HepG2 (cell line): Measurements from ENCODE around the gene ANKS1B. TPM values are rescaled to one million over a fixed set of nuclear protein-coding genes. Genes with fewer than 3 reads are reported as not detected.

ENCODE experiments used
- ATAC-seq: fragments of 200-7000 bp; cut with Tn5 transposase; 3 replicates; pipeline ENCODE4 v1.9.1; 2020; ENCODE audit warnings: mild to moderate bottlenecking, moderate library complexity
- BruUV-seq: library from RNA; stranded (reverse); fragments of 400-500 nt; replicated peaks from 2 replicates; lab custom pipeline; 2021; lab: Mats Ljungman, UMichigan
- CTCF ChIA-PET: fragments of 300-600 bp; formaldehyde crosslinking; extraction: SDS; loops from one replicate; lab custom pipeline; 2021; ENCODE audit warnings: low total read pairs, inconsistent platforms, low intra/inter-chr PET ratio; lab: Yijun Ruan, JAX
- POLR2A ChIA-PET: fragments of 350-600 bp; sonication (Branson Sonifier 250); formaldehyde crosslinking; loops from one replicate; lab custom pipeline; 2020; ENCODE audit warnings: antibody characterized with exemption, inconsistent platforms; lab: Yijun Ruan, JAX
- DNase-seq: peaks from one replicate; pipeline ENCODE4 v3.0.0-alpha.2; 2015; ENCODE audit warnings: low spot score
- FAIRE-seq: peaks from 3 replicates; lab custom pipeline; 2011; peaks lifted over from hg19 to GRCh38; lab: Jason Lieb, UNC
- H2AFZ ChIP-seq: one replicate; pipeline ENCODE4 v1.6.1; 2011; ENCODE audit warnings: low read length, inconsistent platforms
- H3K27ac ChIP-seq: fragments of 300-600 bp; 3 replicates; pipeline ENCODE4 v1.8.0; 2011; ENCODE audit warnings: mixed run types, mild to moderate bottlenecking, mixed read lengths, low read length, inconsistent platforms; ENCODE audit not compliant: insufficient read depth; ENCODE audit errors: extremely low read length
- H3K27me3 ChIP-seq, 2 experiments: fragments of 200-600 bp in 1 of 2; 2 replicates in 1 of 2; 3 replicates in 1 of 2; pipeline versions ENCODE4 v1.6.0 to v1.8.0; 2011; ENCODE audit warnings: low read length in 2 of 2, mild to moderate bottlenecking in 2 of 2, moderate library complexity in 2 of 2, inconsistent platforms in 1 of 2; ENCODE audit not compliant: insufficient read depth in 2 of 2, control insufficient read depth in 1 of 2
- H3K36me3 ChIP-seq, 2 experiments: fragments of 200-600 bp in 1 of 2; replicated peaks in 1 of 2; 2 replicates in 1 of 2; 3 replicates in 1 of 2; pipeline versions ENCODE4 v1.5.1 to v1.8.0; 2011; ENCODE audit warnings: low read length in 2 of 2, inconsistent platforms in 1 of 2; ENCODE audit not compliant: insufficient read depth in 2 of 2, control insufficient read depth in 1 of 2
- H3K4me1 ChIP-seq: 2 replicates; pipeline ENCODE4 v1.5.1; 2012; ENCODE audit warnings: low read length, inconsistent platforms; ENCODE audit not compliant: insufficient read depth
- H3K4me2 ChIP-seq: 2 replicates; pipeline ENCODE4 v1.6.0; 2011; ENCODE audit warnings: low read depth, low read length, inconsistent platforms
- H3K4me3 ChIP-seq, 3 experiments: fragments of 200-600 bp in 1 of 3; sonication (generic), shearing (Covaris generic) in 1 of 3; replicated peaks in 1 of 3; 2 replicates each; pipeline ENCODE4 v1.5.1; 2011 to 2016; ENCODE audit warnings: low read length in 3 of 3, inconsistent platforms in 2 of 3, low read depth in 2 of 3, mild to moderate bottlenecking in 2 of 3, control low read depth in 1 of 3, mixed read lengths in 1 of 3; ENCODE audit not compliant: insufficient read depth in 1 of 3
- H3K79me2 ChIP-seq: one replicate; pipeline ENCODE4 v1.6.1; 2011; ENCODE audit warnings: low read length, inconsistent platforms; ENCODE audit not compliant: insufficient read depth
- H3K9ac ChIP-seq: 2 replicates; pipeline ENCODE4 v1.6.0; 2011; ENCODE audit warnings: mild to moderate bottlenecking, low read depth, low read length, inconsistent platforms; ENCODE audit not compliant: insufficient read depth
- H3K9me3 ChIP-seq: 2 replicates; pipeline ENCODE4 v1.5.1; 2012; ENCODE audit warnings: mild to moderate bottlenecking, low read length
- H4K20me1 ChIP-seq: 2 replicates; pipeline ENCODE4 v1.6.0; 2011; ENCODE audit warnings: inconsistent platforms, mild to moderate bottlenecking, low read length, moderate library complexity; ENCODE audit not compliant: insufficient read depth
- BCL6 ChIP-seq: IDR thresholded peaks from 2 replicates; pipeline ENCODE4 v1.6.1; 2016; ENCODE audit warnings: missing genetic modification reagents, missing compliant biosample characterization
- GFI1 ChIP-seq: sonication (generic); formaldehyde crosslinking; IDR thresholded peaks from 2 replicates; pipeline ENCODE4 v1.5.0; 2020; ENCODE audit warnings: missing genetic modification reagents, mild to moderate bottlenecking, borderline replicate concordance
- HNRNPLL ChIP-seq: fragments of 200-400 bp; formaldehyde crosslinking; IDR thresholded peaks from 2 replicates; pipeline ENCODE4 v1.6.1; 2017; ENCODE audit warnings: mild to moderate bottlenecking, low read depth, low read length; ENCODE audit not compliant: poor library complexity, severe bottlenecking
- IRX3 ChIP-seq: sonication (generic); formaldehyde crosslinking; IDR thresholded peaks from 2 replicates; pipeline ENCODE4 v1.8.1; 2023; ENCODE audit warnings: mild to moderate bottlenecking, low read depth, missing genetic modification reagents, borderline replicate concordance
- ISL2 ChIP-seq: sonication (generic); formaldehyde crosslinking; IDR thresholded peaks from 2 replicates; pipeline ENCODE4 v1.5.0; 2020; ENCODE audit warnings: missing genetic modification reagents
- TBX3 ChIP-seq: fragments of 450-650 bp; IDR thresholded peaks from 2 replicates; pipeline ENCODE4 v1.6.1; 2017; ENCODE audit warnings: antibody characterized with exemption, mild to moderate bottlenecking, inconsistent platforms, borderline replicate concordance
- ZBTB1 ChIP-seq: sonication (generic); formaldehyde crosslinking; IDR thresholded peaks from 2 replicates; pipeline ENCODE4 v1.4.0; 2020; ENCODE audit warnings: missing genetic modification reagents, borderline replicate concordance
- ZNF296 ChIP-seq: sonication (generic); formaldehyde crosslinking; conservative IDR thresholded peaks from 2 replicates; pipeline ENCODE4 v1.5.0; 2020; ENCODE audit warnings: mild to moderate bottlenecking, missing genetic modification reagents
- ZNF737 ChIP-seq: sonication (generic); formaldehyde crosslinking; IDR thresholded peaks from 2 replicates; pipeline ENCODE4 v1.5.0; 2020; ENCODE audit warnings: missing genetic modification reagents, mild to moderate bottlenecking, borderline replicate concordance
- ZSCAN31 ChIP-seq: sonication (generic); formaldehyde crosslinking; IDR thresholded peaks from 2 replicates; pipeline ENCODE4 v1.5.0; 2020; ENCODE audit warnings: low read depth, mild to moderate bottlenecking, missing genetic modification reagents
- WGBS: methylation state at CpG from one replicate; pipeline ENCODE4 v1.1.6; 2017; ENCODE audit warnings: low lambda C conversion rate; 5-methylcytosine and 5-hydroxymethylcytosine counted together
- in situ Hi-C: cut with HindIII; loops from 2 replicates; pipeline ENCODE4 v1.10.0; 2017; ENCODE audit warnings: low pct_unique_long_range_greater_than_20kb; ENCODE audit not compliant: extremely low pct_ligation_motif_present
- intact Hi-C: fragments of 100-400 bp; cut with micrococcal nuclease; formaldehyde crosslinking; loops from one replicate; pipeline ENCODE4 v1.10.0; 2022; ENCODE audit not compliant: unreplicated experiment
- polyA plus RNA-seq, 8 experiments: library from polyadenylated mRNA; depleted of rRNA in 3 of 8; stranded (reverse) in 7 of 8; unstranded in 1 of 8; fragments of >200 nt; fragmentation: Illumina TruSeq in 4 of 8; extraction: Trizol in 4 of 8; gene quantifications; 2 replicates each; pipeline versions ENCODE4 v1.2.1 to v1.2.3, GENCODE V29; 2011 to 2016; ENCODE audit warnings: low read depth in 4 of 8, missing spikeins in 1 of 8, mixed read lengths in 1 of 8; ENCODE audit not compliant: insufficient read depth in 1 of 8
- total RNA-seq, 5 experiments: library from RNA; depleted of rRNA; stranded (reverse); fragments of >200 nt; fragmentation: Illumina TruSeq; extraction: Trizol; gene quantifications; 2 replicates each; pipeline ENCODE4 v1.2.3, GENCODE V29; 2016; ENCODE audit warnings: low read depth in 1 of 5
- TF ChIP-seq, protein P1 (sequence below): sonication (generic); formaldehyde crosslinking; IDR thresholded peaks from 2 replicates; pipeline ENCODE4 v1.5.1; 2020; ENCODE audit warnings: mild to moderate bottlenecking, missing genetic modification reagents, borderline replicate concordance
- TF ChIP-seq, protein P2 (sequence below): IDR thresholded peaks from 2 replicates; pipeline ENCODE4 v1.6.1; 2016; ENCODE audit warnings: control low read depth
- TF ChIP-seq, protein P3 (sequence below): sonication (generic); formaldehyde crosslinking; IDR thresholded peaks from 2 replicates; pipeline ENCODE4 v1.4.0; 2020; ENCODE audit warnings: mild to moderate bottlenecking, low read depth, missing genetic modification reagents
- TF ChIP-seq, protein P4 (sequence below): sonication (generic); formaldehyde crosslinking; IDR thresholded peaks from 2 replicates; pipeline ENCODE4 v1.4.0; 2020; ENCODE audit warnings: missing genetic modification reagents

ANKS1B gene
- total and polyA plus RNA-seq, 2 of the 13 experiments (the other 11 are each of a cell fraction or from before 2014, with no cell fraction given), result 0.15 TPM; not detected in 1

DNA sequence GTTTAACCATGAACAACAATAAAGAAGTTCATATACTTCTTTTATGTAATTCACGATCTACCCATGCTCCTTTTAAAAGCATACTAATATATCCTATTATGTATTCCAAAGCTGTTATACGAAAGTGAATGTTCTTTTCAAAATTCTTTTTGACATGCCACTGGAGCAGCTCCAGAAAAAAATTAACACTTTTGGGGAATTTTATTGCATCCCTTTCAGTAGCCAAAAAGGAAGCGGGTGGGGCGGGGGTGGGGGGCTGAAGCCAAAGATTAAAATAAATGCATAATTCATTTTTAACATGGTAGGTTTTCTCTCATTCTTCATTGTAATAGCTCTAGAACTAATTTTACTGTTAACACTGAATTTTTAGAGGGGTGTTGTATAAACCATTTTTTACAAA lies 123.0 kb downstream of the ANKS1B start:
- ChIA-PET POLR2A (no interaction called here), CTCF (no interaction called here)
- no peaks in the 10 kb centered on the region for H3K79me2 ChIP-seq
- H3K4me1 ChIP-seq, result no peaks in the 10 kb centered on the region
- in situ Hi-C loops (no loop called here), intact Hi-C loops (no loop called here)
- no peaks in the 10 kb centered on the region for H3K27me3 ChIP-seq
- BruUV-seq, result no TSS peak
- ATAC-seq, result no peak
- H3K9me3 ChIP-seq, result no peaks in the 10 kb centered on the region
- WGBS, result 1% methylated on average over 4 of the region's 4 CpGs
- FAIRE-seq, result no peak
- no peaks in the 10 kb centered on the region for H4K20me1 ChIP-seq
- DNase-seq, result no peak
- no peak overlapping the region for H3K27ac ChIP-seq
- H3K4me2 ChIP-seq, result no peak overlapping the region
- H3K9ac ChIP-seq, result no peak overlapping the region
- no peaks in the 10 kb centered on the region for H3K36me3 ChIP-seq
- H2AFZ ChIP-seq, result no peak overlapping the region
- no peak overlapping the region for H3K4me3 ChIP-seq
- TF ChIP-seq ZBTB1, result no peak
- no peak for TF ChIP-seq ZNF296 (CRISPR knock-in tag)
- TF ChIP-seq, protein P1, sequence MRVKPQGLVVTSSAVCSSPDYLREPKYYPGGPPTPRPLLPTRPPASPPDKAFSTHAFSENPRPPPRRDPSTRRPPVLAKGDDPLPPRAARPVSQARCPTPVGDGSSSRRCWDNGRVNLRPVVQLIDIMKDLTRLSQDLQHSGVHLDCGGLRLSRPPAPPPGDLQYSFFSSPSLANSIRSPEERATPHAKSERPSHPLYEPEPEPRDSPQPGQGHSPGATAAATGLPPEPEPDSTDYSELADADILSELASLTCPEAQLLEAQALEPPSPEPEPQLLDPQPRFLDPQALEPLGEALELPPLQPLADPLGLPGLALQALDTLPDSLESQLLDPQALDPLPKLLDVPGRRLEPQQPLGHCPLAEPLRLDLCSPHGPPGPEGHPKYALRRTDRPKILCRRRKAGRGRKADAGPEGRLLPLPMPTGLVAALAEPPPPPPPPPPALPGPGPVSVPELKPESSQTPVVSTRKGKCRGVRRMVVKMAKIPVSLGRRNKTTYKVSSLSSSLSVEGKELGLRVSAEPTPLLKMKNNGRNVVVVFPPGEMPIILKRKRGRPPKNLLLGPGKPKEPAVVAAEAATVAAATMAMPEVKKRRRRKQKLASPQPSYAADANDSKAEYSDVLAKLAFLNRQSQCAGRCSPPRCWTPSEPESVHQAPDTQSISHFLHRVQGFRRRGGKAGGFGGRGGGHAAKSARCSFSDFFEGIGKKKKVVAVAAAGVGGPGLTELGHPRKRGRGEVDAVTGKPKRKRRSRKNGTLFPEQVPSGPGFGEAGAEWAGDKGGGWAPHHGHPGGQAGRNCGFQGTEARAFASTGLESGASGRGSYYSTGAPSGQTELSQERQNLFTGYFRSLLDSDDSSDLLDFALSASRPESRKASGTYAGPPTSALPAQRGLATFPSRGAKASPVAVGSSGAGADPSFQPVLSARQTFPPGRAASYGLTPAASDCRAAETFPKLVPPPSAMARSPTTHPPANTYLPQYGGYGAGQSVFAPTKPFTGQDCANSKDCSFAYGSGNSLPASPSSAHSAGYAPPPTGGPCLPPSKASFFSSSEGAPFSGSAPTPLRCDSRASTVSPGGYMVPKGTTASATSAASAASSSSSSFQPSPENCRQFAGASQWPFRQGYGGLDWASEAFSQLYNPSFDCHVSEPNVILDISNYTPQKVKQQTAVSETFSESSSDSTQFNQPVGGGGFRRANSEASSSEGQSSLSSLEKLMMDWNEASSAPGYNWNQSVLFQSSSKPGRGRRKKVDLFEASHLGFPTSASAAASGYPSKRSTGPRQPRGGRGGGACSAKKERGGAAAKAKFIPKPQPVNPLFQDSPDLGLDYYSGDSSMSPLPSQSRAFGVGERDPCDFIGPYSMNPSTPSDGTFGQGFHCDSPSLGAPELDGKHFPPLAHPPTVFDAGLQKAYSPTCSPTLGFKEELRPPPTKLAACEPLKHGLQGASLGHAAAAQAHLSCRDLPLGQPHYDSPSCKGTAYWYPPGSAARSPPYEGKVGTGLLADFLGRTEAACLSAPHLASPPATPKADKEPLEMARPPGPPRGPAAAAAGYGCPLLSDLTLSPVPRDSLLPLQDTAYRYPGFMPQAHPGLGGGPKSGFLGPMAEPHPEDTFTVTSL (CRISPR knock-in tag), result no peak
- TF ChIP-seq TBX3, result no peak
- TF ChIP-seq, protein P2, sequence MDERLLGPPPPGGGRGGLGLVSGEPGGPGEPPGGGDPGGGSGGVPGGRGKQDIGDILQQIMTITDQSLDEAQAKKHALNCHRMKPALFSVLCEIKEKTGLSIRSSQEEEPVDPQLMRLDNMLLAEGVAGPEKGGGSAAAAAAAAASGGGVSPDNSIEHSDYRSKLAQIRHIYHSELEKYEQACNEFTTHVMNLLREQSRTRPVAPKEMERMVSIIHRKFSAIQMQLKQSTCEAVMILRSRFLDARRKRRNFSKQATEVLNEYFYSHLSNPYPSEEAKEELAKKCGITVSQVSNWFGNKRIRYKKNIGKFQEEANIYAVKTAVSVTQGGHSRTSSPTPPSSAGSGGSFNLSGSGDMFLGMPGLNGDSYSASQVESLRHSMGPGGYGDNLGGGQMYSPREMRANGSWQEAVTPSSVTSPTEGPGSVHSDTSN (CRISPR knock-in tag), result no peak
- TF ChIP-seq GFI1 (CRISPR knock-in tag), result no peak
- no peak for TF ChIP-seq BCL6 (CRISPR knock-in tag)
- no peak for TF ChIP-seq IRX3 (CRISPR knock-in tag)
- TF ChIP-seq ISL2 (CRISPR knock-in tag), result no peak
- TF ChIP-seq ZSCAN31 (CRISPR knock-in tag), result no peak
- TF ChIP-seq, protein P3, sequence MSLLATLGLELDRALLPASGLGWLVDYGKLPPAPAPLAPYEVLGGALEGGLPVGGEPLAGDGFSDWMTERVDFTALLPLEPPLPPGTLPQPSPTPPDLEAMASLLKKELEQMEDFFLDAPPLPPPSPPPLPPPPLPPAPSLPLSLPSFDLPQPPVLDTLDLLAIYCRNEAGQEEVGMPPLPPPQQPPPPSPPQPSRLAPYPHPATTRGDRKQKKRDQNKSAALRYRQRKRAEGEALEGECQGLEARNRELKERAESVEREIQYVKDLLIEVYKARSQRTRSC, result no peak
- TF ChIP-seq ZNF737 (CRISPR knock-in tag), result no peak
- TF ChIP-seq, protein P4, sequence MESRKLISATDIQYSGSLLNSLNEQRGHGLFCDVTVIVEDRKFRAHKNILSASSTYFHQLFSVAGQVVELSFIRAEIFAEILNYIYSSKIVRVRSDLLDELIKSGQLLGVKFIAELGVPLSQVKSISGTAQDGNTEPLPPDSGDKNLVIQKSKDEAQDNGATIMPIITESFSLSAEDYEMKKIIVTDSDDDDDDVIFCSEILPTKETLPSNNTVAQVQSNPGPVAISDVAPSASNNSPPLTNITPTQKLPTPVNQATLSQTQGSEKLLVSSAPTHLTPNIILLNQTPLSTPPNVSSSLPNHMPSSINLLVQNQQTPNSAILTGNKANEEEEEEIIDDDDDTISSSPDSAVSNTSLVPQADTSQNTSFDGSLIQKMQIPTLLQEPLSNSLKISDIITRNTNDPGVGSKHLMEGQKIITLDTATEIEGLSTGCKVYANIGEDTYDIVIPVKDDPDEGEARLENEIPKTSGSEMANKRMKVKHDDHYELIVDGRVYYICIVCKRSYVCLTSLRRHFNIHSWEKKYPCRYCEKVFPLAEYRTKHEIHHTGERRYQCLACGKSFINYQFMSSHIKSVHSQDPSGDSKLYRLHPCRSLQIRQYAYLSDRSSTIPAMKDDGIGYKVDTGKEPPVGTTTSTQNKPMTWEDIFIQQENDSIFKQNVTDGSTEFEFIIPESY (CRISPR knock-in tag), result no peak
- no peak for TF ChIP-seq HNRNPLL
